HEK293 (cell line): ENCODE measurements around the gene FLCN.

ENCODE experiments used
- CTCF ChIP-seq: fragments of 450-650 bp; formaldehyde crosslinking; IDR thresholded peaks from 2 replicates; pipeline ENCODE4 v1.5.1; 2016; ENCODE audit warnings: missing biosample characterization, missing genetic modification characterization
- PATZ1 ChIP-seq: fragments of 450-650 bp; formaldehyde crosslinking; IDR thresholded peaks from 2 replicates; pipeline ENCODE4 v1.5.1; 2016; ENCODE audit warnings: missing biosample characterization, missing genetic modification characterization

- TF ChIP-seq PATZ1 (tag by site-specific recombination): peak; percentile 58; the same call in 1 of the 2 replicates
- TF ChIP-seq CTCF (tag by site-specific recombination): no peak
Measured at GRCh38 chr17:17237026-17237799, at the start of gene FLCN.
